GM06990 (cell line): ENCODE data around the gene NAA35.

Source experiments
- DNase-seq: peaks from one replicate; pipeline ENCODE4 v3.0.0-alpha.2; 2011; ENCODE audit not compliant: insufficient read length; ENCODE audit errors: extremely low read depth
- H3K27me3 ChIP-seq: replicated peaks from 2 replicates; pipeline ENCODE4 v1.6.0; 2011; ENCODE audit warnings: low read length; ENCODE audit not compliant: control insufficient read depth, insufficient read depth
- H3K36me3 ChIP-seq: 2 replicates; pipeline ENCODE4 v1.5.1; 2011; ENCODE audit warnings: low read length; ENCODE audit not compliant: control insufficient read depth, insufficient read depth
- H3K4me3 ChIP-seq: replicated peaks from 2 replicates; pipeline ENCODE4 v1.5.1; 2011; ENCODE audit warnings: low read depth, mild to moderate bottlenecking, control low read depth, low read length
- TF ChIP-seq, protein P1 (sequence below): IDR thresholded peaks from 2 replicates; pipeline ENCODE4 v1.5.1; 2011; ENCODE audit warnings: low read length, control low read depth, mild to moderate bottlenecking, inconsistent platforms; ENCODE audit not compliant: insufficient read depth, poor library complexity, severe bottlenecking

NAA35 gene

DNA sequence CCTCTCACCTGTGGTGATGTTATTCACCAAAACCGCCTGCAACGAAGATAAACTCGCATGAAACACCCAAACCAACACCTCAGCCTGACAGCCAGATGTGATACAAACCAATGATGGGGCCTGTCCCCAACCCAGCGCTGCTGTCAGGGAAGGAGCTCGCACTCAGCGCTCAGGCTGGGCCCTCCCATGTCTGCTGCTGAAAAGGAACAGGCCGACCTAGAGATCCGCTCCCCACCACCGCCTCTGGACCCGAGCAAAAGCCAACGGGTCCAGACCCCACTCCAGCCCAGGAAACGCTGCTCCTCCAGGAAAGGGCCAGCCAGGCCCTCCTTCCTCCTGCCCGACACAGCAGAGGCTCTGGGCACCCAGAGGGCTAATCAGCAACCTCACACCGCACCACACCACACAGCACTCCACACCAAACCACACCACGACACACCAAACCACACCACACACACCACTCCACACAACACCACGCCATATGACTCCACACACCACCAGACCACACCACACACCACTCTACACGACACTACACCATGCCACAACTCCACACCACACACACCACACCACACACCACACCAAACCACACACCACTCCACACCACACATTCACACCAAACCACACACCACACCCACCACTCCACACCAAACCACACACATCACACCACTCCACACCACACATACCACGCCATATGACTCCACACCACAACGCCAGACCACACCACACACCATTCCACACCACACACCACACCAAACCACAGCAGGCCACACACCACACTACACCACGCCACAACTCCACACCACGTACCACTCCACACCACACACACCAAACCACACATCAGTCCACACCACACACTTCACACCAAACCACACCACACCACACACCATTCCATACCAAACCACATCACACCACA lies 111.9 kb downstream of the NAA35 start:
- H3K27me3 ChIP-seq, result no peaks in the 10 kb centered on the region
- TF ChIP-seq, protein P1, sequence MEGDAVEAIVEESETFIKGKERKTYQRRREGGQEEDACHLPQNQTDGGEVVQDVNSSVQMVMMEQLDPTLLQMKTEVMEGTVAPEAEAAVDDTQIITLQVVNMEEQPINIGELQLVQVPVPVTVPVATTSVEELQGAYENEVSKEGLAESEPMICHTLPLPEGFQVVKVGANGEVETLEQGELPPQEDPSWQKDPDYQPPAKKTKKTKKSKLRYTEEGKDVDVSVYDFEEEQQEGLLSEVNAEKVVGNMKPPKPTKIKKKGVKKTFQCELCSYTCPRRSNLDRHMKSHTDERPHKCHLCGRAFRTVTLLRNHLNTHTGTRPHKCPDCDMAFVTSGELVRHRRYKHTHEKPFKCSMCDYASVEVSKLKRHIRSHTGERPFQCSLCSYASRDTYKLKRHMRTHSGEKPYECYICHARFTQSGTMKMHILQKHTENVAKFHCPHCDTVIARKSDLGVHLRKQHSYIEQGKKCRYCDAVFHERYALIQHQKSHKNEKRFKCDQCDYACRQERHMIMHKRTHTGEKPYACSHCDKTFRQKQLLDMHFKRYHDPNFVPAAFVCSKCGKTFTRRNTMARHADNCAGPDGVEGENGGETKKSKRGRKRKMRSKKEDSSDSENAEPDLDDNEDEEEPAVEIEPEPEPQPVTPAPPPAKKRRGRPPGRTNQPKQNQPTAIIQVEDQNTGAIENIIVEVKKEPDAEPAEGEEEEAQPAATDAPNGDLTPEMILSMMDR, result no peak
- no peak for DNase-seq
- no peak overlapping the region for H3K4me3 ChIP-seq
- H3K36me3 ChIP-seq, result no peaks in the 10 kb centered on the region

DNA sequence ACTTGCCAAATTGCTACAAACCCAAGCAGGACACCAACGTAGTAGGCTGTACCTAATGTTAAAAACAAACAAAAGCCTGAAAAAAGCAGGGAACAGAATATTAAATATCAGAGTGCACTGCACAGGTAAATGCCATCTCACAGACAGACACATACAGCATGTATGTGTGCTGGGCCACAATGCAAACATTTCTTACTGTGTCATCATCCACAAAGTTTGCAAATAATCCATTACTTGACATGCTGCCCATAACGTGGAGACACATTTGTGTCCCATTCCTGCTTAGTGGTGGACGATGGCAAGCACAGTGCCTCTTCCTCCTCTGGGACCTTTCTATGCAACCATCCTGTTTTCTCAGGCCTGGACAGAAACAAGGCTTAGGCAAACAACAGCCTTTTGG lies 113.7 kb downstream of the NAA35 start:
- Histone ChIP-seq H3K36me3 (no peaks in the 10 kb centered on the region), H3K4me3 (no peak overlapping the region), H3K27me3 (no peaks in the 10 kb centered on the region)
- no peak for DNase-seq
- TF ChIP-seq, protein P1, result no peak

DNA sequence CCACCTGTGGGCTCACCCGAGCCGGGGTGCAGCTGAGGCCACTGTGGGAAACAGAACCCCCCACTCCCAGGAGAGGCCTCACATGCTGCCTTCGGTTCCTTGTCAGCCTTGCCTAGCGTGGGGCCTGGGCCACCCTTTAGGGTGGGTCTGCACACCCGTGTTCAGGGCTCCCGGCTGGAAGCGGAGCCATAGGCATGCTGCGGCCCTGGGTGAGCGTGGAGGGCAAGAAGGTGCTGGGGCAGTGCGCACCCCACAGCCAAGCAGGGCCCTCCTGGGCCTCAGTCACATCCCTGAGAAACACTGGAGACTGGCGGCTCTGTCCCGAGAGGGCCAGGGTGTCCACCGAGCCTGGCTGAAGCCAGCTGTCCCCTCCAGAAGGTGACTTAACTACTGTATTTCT lies 116.5 kb downstream of the NAA35 start:
- H3K36me3 ChIP-seq, result no peaks in the 10 kb centered on the region
- no peaks in the 10 kb centered on the region for H3K27me3 ChIP-seq
- TF ChIP-seq, protein P1, result no peak
- H3K4me3 ChIP-seq, result no peak overlapping the region
- no peak for DNase-seq

DNA sequence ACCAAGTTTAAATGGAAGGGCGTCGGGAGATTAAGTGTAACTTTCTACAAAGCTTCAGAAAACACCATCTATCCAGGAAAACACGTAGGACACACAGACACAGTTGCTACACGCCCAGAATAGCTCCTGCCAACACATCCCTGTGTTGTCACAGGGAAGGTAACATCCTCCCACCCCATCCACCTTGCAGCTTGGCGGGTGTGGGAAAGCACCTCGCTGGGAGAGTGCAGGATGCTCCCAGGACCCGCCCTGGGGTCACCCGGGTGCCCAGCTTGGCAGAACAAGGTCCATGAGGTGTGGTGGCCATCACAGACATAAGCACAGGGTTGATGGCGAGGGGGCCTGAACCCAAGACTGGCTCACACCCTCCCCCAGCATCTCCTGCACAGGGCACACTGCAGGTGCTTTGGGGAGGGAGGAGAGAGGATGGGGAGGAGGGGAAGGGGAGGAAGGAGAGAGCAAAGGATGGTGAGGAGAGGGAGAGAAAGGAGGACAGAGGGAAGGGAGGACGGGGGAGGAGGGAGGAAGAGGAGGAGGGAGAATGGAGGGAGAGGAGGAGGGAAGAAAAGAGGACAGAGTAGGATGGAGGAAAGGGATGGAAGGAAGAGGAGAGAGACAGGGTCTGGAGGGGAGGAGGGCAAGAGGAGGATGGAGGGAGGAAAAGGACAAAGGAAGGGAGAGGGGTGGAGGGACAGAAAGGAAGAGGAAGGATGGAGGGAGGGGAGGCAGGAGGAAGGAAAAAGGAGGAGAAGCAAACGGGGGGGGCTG lies 121.2 kb downstream of the NAA35 start:
- Histone ChIP-seq H3K4me3 (no peak overlapping the region), H3K36me3 (no peaks in the 10 kb centered on the region), H3K27me3 (no peaks in the 10 kb centered on the region)
- no peak for DNase-seq
- TF ChIP-seq, protein P1, result no peak

DNA sequence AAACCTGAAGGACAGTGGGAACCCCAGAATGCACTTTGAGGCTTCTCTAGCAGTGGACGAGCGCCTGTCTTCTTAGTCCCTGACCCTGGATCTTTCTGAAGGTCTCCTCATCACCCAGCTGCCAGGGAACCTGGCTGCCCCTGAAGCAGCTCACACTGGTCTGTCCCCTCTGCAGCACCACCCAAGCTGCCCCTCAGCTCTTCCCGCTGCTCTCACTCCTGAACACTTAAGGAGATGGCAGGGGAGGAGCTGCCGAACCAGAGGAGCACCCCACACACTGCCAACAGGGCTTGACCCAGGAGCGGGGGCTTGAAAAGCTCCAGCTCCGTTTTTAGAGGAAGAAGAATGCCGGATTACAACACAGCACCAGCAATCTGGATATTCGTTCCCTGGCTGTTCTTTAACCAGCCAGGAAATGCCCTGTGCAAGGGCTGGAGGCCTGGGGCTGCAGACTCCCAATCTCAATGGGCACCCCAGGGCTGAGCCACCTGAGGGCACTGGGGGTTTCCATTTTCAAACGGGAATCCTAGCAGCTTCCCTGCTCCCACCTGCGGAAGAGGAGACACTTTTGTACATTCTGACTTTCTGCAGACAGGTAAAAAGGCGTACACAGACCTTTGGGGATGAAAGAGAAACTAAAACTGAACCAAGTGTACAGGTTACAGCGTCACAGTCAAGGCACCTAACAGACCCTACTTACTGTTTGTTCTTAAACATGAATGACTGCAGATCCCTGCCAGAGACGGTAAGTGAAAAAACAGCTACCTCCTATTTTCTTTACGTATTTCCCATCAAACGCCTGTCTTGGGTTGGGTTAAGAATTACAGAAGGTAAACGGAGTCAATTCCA lies 122.1 kb downstream of the NAA35 start:
- TF ChIP-seq, protein P1, result no peak
- H3K27me3 ChIP-seq, result no peaks in the 10 kb centered on the region
- H3K36me3 ChIP-seq, result no peaks in the 10 kb centered on the region
- DNase-seq, result no peak
- H3K4me3 ChIP-seq, result no peak overlapping the region
